T-helper 1 cell treated with Interleukin-12 subunit alpha and Interleukin-12 subunit beta and Interleukin-4 antibody, amounts not matched to agents 30 μg/mL and 1 μg/mL, for 36 hours (primary cell): ENCODE data around the gene CCL23.
"Not testable (repeated sequence)": the region's sequence is repeated elsewhere in the genome, so short reads cannot be mapped to it uniquely, and the experiment has no call there.

Experiments used
- H3K27ac Mint-ChIP-seq: one replicate; pipeline ENCODE4 v1.8.0; 2021; ENCODE audit warnings: mild to moderate bottlenecking, mixed read lengths
- H3K27me3 Mint-ChIP-seq: one replicate; pipeline ENCODE4 v1.8.0; 2021; ENCODE audit warnings: low read depth, mixed read lengths
- H3K36me3 Mint-ChIP-seq: one replicate; pipeline ENCODE4 v1.8.0; 2021; ENCODE audit warnings: low read depth, mixed read lengths
- H3K4me1 Mint-ChIP-seq: one replicate; pipeline ENCODE4 v1.8.0; 2021; ENCODE audit warnings: low read depth, mixed read lengths
- H3K4me3 Mint-ChIP-seq: one replicate; pipeline ENCODE4 v1.8.0; 2021; ENCODE audit warnings: mild to moderate bottlenecking, moderate library complexity, mixed read lengths
- H3K9me3 Mint-ChIP-seq: one replicate; pipeline ENCODE4 v1.8.0; 2021; ENCODE audit warnings: mixed read lengths

The CCL23 gene

DNA sequence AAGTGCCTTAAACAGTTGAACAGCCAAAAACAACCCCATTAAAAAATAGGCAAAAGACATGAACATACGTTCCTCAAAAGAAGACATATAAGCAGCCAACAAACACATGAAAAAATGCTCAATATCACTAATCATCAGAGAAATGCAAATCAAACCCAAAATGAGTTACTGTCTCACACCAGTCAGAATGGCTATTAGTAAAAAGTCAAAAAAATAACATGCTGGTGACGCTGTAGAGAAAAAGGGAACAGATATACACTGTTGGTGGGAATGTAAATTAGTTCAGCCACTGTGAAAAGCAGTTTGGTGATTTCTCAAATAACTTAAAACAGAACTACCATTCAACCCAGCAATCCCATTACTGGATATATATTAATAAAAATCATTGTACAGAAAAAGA, 22.4 kb downstream of the CCL23 start:
- not testable (repeated sequence) for H3K27ac Mint-ChIP-seq, H3K36me3 Mint-ChIP-seq, H3K4me3 Mint-ChIP-seq, H3K4me1 Mint-ChIP-seq, H3K9me3 Mint-ChIP-seq
- H3K27me3 Mint-ChIP-seq, result peaks cover 25% of the 10 kb centered on the region

DNA sequence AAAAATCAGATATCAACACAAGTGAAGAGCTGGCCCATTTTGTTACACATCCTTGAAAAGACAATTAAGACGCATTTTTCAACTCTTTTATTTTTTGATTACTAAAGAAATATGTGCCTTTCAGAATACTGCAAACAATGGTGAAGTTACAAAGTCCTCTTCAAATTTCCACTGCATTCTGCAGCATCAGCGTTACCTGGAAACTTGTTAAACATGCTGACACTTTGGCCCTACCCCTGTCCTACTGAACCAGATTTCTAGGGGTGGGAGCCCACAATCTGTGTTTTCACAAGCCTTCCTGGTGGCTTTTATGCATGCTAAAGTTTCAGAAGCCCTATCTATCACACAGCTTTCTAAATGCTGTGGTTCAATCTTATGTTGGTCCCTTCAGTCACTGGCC, 26.7 kb downstream of the CCL23 start:
- H3K27ac Mint-ChIP-seq, result no peak overlapping the region
- H3K36me3 Mint-ChIP-seq, result no peaks in the 10 kb centered on the region
- H3K4me1 Mint-ChIP-seq, result no peaks in the 10 kb centered on the region
- peaks cover 21% of the 10 kb centered on the region for H3K27me3 Mint-ChIP-seq
- H3K4me3 Mint-ChIP-seq, result no peak overlapping the region
- no peaks in the 10 kb centered on the region for H3K9me3 Mint-ChIP-seq

DNA sequence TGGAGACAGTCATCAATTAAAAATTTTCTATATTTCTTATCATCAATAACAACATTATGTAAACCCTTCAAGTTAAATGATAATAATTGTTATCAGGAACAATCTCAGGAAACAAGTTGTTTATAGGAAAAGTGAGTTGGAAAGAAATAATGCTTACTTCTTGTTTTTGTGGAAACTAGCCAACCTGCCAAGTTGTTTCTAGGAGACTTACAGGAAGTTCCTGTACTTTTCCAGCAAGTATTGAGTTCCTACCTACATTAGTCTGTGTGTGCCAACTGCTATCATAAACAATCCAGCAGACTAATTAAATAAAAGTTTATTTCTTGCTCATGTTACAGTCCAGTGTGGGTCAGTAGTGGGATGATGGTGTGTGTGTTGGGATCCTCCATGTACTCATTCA, 29.6 kb downstream of the CCL23 start:
- no peak overlapping the region for H3K27ac Mint-ChIP-seq
- no peak overlapping the region for H3K4me3 Mint-ChIP-seq
- no peaks in the 10 kb centered on the region for H3K9me3 Mint-ChIP-seq

DNA sequence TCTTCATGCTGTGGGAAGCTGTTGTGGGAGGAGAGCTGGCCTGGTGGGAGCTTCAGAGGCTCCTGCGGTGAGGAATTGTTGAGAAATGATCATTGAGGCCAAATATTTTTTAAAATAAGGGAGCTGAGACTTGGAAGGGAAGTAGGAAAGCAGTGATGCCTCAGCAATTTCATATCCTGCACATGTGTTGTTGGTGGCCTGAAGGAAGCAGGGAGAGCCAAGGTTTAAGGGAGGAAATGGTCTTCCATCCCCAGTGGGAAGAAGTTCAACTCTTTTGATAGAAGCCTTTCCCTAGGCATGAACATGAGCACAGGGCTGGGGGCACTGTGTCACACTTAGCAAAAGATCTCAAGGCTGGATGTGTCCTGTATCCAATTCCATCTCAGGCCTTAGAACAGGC, 31.1 kb downstream of the CCL23 start, which contains the start of gene CCL14:
Gene CCL14, minus strand, starts transcription at position 87 of the 400 bp plus-strand sequence. Its CDS starts 80 bp downstream, at position 7.
- Mint-ChIP-seq H3K4me3 (no peak within 1 kb of the TSS), H3K9me3 (no peaks in the 10 kb centered on the region), H3K36me3 (no peaks in the 10 kb centered on the region), H3K27ac (no peak within 1 kb of the TSS), H3K27me3 (peaks cover 10% of the 10 kb centered on the region), H3K4me1 (no peaks in the 10 kb centered on the region)

More for the DNA sequence above, 29.6 kb downstream of the CCL23 start:
- Mint-ChIP-seq H3K4me1 (no peaks in the 10 kb centered on the region), H3K36me3 (no peaks in the 10 kb centered on the region), H3K27me3 (peaks cover 14% of the 10 kb centered on the region)

DNA sequence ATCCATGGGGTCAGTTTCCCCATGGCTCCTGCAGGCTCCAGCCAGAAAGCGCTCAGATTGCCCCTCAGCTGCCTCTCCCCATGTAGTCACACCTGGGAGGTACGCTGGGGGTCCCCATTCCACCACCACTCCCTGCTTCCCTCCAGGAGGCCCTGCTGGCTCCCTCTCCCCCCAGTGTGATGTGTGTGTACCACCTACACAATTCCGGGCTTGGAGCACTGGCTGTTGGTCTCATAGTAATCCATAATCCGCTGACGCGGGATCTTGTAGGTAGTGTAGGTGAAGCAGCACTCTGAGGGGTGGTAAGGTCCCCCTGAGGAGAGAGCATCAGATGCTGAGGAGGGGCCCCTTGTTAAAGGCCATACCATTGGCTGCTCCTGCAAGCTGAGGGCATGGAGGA, 33.6 kb downstream of the CCL23 start:
- Mint-ChIP-seq H3K27ac (no peak overlapping the region), H3K9me3 (no peaks in the 10 kb centered on the region), H3K4me1 (no peaks in the 10 kb centered on the region), H3K4me3 (no peak overlapping the region), H3K36me3 (no peaks in the 10 kb centered on the region), H3K27me3 (peaks cover 10% of the 10 kb centered on the region)

DNA sequence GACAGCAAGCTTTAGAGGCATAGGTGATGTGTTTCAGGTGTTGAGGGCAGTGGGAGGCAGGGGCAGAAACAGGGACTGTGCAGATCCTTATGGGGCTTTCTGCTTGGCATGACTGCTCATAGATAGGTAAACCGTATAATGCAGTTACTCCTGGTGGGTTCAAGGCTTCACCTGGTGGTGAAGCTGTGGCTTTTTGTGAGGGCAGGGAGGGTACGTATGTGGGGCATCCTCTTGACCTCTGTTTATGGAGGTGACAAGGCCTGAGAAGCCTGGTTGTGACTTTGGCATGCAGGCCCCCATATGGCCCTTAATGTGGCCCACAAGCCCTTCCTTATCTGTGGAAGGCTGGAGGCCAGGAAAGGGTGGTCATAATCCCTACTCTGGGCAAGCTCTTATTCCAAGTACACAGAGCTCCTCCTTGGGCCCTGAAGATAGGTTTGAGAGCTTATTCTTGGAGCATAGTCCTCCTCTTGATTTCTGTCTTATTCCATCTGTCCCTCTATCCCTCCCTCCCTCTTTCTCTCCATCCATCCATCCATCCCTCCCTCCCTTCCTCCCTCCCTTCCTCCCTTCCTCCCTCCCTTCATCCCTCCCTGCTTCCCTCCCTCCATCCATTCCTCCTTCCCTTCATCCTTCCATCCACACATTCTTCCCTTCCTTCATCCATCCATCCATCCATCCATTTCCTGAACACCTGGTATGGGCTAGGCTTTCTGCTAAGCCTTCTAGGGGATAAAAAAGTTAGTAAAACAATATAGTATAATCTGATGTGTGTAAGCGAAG, 35.2 kb downstream of the CCL23 start:
- Mint-ChIP-seq H3K4me1 (no peaks in the 10 kb centered on the region), H3K36me3 (no peaks in the 10 kb centered on the region), H3K9me3 (no peaks in the 10 kb centered on the region), H3K4me3 (no peak overlapping the region), H3K27me3 (peaks cover 10% of the 10 kb centered on the region), H3K27ac (no peak overlapping the region)

DNA sequence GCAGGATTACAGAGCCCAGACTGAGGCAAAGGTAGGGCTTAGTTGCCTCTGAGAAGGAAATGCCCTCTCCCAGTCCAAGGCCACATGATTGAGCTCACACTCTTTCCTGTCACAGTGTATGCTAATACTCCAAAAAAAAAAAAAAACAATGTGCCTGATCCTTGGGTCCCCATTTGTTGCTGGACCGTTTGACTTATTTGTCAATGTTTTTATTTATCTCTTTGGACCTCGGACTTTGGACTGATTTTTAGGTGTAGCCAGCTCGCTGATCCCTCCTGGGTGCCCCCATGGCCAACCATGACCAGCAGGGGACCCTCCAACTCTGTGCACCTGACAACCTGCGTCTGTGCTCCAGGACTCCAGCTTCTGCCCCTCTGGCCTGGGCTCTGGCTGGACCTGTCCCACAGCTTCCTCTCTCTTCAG, 35.9 kb downstream of the CCL23 start:
- H3K9me3 Mint-ChIP-seq, result no peaks in the 10 kb centered on the region
- H3K4me3 Mint-ChIP-seq, result no peak overlapping the region
- H3K4me1 Mint-ChIP-seq, result no peaks in the 10 kb centered on the region
- H3K27me3 Mint-ChIP-seq, result peaks cover 10% of the 10 kb centered on the region
- H3K36me3 Mint-ChIP-seq, result no peaks in the 10 kb centered on the region
- H3K27ac Mint-ChIP-seq, result no peak overlapping the region

DNA sequence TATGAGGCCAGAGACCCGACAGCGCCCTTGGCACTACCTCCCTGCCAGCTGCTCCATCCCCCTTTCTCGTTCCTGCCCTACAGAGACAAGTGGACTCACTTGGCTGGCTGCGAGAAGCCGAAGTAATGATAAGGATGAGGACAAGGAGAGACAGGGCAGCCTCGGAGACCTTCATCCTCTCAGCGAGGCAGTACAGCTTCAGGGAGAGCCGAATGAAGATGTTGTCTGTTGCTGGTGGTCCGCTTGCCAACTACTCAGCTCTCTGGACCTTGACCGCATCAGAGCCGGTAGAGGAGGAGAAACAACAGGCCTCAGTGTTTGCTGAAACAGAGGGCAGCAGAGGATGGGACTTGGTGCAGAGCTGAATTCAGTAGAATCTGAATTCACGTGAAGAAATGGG, 36.5 kb downstream of the CCL23 start, which contains the start of gene CCL16:
Gene CCL16, minus strand, starts transcription at position 252 of the 400 bp plus-strand sequence. Its CDS starts 77 bp downstream, at position 175.
- Mint-ChIP-seq H3K4me1 (no peaks in the 10 kb centered on the region), H3K27me3 (peaks cover 11% of the 10 kb centered on the region), H3K27ac (no peak within 1 kb of the TSS), H3K9me3 (no peaks in the 10 kb centered on the region), H3K36me3 (no peaks in the 10 kb centered on the region), H3K4me3 (no peak within 1 kb of the TSS)

DNA sequence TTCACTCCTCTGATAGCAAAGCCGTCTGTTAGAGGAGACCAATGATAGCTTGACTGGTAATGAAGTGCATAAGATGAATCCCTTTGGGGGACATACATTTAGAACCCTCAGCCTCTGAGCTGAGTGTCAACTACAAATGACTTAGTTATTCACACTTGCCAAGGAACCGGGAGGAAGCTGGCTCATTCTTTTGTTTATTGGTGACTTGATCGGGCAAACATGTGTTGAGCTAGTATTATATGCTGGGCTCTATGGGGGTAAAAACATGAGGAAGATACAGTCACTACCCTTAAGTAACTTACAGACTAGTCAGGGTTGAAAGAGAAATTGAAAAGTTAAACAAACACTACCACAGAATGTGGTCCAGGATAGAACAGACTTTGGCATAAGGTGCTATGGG, 39.4 kb downstream of the CCL23 start:
- Mint-ChIP-seq H3K4me1 (no peaks in the 10 kb centered on the region), H3K36me3 (no peaks in the 10 kb centered on the region), H3K27ac (no peak overlapping the region), H3K9me3 (no peaks in the 10 kb centered on the region), H3K27me3 (peaks cover 4% of the 10 kb centered on the region), H3K4me3 (no peak overlapping the region)

DNA sequence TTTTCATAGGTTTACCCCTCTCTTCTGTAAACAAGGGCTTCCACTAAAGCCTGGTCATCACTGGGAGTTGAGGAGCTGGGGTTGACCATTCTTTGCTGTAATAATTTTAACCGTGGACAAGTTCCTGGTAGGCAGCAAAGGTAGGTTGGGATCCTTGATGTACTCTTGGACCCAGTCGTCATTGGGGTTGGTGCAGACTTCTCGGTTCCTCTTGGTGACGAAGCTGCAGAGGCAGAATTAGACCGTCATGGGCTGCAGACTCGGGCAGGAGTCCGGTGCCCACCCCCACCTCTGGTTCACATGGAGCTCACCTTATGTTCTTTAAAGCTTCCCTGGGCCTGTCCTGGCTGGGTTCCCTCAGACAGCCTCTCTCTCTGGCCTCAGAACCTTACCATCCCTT, 40.3 kb downstream of the CCL23 start:
- peaks cover 4% of the 10 kb centered on the region for H3K27me3 Mint-ChIP-seq

DNA sequence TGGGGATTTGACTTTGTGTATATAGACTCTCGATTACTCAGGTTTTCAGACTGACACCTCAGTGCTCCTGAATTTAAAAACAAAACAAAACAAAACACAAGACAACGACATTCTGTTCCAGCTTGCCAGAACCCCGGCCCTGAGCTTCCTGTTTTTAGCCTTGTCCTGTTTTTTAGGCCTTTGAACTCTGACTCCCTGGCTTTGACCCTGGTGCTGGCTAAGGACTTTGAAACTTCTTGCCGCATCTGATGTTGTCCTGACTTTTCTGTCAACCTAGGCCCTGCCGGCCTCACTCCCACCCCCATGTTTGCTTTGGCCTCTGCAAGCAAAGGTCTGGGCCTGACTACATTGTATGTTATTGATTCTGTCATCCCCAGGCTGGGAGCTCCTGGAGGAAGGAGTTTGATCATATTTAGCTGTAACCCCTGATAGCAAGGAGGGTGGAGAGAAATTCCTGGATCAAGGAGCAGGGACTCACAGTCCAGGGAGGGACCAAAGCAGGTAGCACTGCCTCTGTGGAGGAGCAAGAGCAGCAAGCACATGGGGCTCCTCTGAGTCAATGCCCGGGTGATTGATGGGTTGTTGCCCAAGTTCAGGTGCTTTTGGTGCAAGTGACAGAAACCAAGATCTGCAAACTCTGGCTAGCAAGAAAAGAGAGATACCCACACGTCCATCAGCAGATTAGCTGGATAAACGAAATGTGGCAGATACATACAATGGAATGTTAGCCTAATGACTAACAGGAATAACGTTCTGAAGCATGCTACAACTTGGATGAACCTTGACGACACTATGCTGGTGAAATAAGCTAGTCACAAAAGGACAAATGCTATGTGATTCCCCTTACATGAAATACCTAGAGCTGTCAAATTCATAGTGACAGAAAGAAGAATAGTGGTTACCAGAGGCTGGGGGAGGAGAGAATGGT, 44.2 kb downstream of the CCL23 start:
- Mint-ChIP-seq H3K9me3 (no peaks in the 10 kb centered on the region), H3K4me3 (no peak overlapping the region), H3K27me3 (peaks cover 4% of the 10 kb centered on the region), H3K4me1 (peaks cover 4% of the 10 kb centered on the region), H3K27ac (no peak overlapping the region), H3K36me3 (no peaks in the 10 kb centered on the region)

More for the DNA sequence above, 40.3 kb downstream of the CCL23 start:
- Mint-ChIP-seq H3K36me3 (no peaks in the 10 kb centered on the region), H3K4me1 (no peaks in the 10 kb centered on the region), H3K9me3 (no peaks in the 10 kb centered on the region), H3K27ac (no peak overlapping the region), H3K4me3 (no peak overlapping the region)

DNA sequence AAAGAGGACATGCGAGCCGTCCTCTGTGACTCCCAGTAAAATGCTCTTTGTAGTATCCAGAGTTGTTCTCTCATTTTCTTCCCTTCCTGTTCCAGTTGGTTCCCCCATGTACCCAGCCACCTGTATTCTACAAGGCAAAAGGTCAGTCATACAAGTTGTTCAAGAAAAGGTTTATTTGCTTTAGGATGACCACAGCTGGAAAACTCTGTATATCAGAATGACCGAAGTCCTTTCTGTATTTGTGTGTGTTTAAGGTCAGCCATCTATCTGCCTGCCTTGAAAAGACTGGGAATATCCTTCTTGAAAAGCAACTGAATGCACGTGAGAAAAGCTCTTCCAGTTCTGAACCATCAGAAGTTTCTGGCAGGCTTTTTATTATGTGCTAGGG, 44.8 kb downstream of the CCL23 start:
- H3K9me3 Mint-ChIP-seq, result no peaks in the 10 kb centered on the region
- no peaks in the 10 kb centered on the region for H3K36me3 Mint-ChIP-seq
- H3K27me3 Mint-ChIP-seq, result peaks cover 4% of the 10 kb centered on the region
- H3K4me3 Mint-ChIP-seq, result no peak overlapping the region
- H3K4me1 Mint-ChIP-seq, result peaks cover 4% of the 10 kb centered on the region
- H3K27ac Mint-ChIP-seq, result no peak overlapping the region

DNA sequence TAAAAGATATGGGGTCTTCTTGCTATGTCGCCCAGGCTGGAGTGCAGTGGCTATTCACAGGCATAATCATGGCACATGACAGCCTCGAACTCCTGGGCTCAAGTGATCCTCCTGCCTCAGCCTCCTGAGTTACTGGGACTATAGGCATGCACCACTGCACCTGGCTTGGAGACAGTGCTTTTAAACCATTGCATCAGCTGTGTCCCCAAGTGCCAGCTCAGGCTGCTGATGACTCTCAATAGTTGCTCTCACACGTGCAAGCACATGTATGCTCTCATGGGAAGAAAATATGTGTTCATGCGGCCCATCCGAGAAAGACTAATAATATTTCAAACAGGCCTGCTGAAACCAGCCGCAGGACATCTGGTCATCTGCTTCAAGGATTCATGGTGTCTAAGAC, 45.2 kb downstream of the CCL23 start:
- H3K36me3 Mint-ChIP-seq, result no peaks in the 10 kb centered on the region
- H3K9me3 Mint-ChIP-seq, result no peaks in the 10 kb centered on the region
- H3K4me1 Mint-ChIP-seq, result peaks cover 4% of the 10 kb centered on the region
- no peak overlapping the region for H3K4me3 Mint-ChIP-seq
- peaks cover 4% of the 10 kb centered on the region for H3K27me3 Mint-ChIP-seq
- no peak overlapping the region for H3K27ac Mint-ChIP-seq

DNA sequence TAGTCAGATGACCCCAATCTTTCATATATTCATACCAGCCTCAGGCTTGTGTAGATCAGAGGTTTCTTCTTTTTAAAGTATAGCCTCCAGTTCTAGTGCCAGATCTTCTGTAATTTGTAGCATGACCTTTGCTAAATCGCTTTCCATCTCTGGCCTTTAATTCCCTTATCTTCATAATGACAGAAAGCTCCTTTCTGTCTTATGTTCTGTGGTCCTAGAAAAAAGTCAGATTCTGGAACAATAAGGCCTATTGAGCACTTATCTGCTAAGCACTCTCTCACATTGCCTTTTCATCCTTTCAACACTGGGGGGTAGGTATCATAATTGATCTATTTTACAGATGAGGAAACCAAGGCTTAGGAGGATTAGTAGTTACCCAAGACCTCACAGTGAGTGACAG, 45.7 kb downstream of the CCL23 start:
- no peaks in the 10 kb centered on the region for H3K9me3 Mint-ChIP-seq
- peaks cover 4% of the 10 kb centered on the region for H3K27me3 Mint-ChIP-seq
- H3K36me3 Mint-ChIP-seq, result no peaks in the 10 kb centered on the region
- H3K27ac Mint-ChIP-seq, result no peak overlapping the region
- peaks cover 4% of the 10 kb centered on the region for H3K4me1 Mint-ChIP-seq
- no peak overlapping the region for H3K4me3 Mint-ChIP-seq
